Myocyte (in vitro differentiated cells): Measurements from ENCODE around the gene RFC3. TPM values are rescaled to one million over a fixed set of nuclear protein-coding genes. Genes with fewer than 3 reads are reported as not detected.

ENCODE experiments used
- DNase-seq: peaks from one replicate; pipeline ENCODE4 v3.0.0-alpha.2; 2012; ENCODE audit warnings: low read depth
- total RNA-seq: library from RNA; depleted of rRNA; stranded (reverse); fragments of >200 nt; gene quantifications from 2 replicates; pipeline ENCODE4 v1.2.3, GENCODE V29; 2014

RFC3 gene
- total RNA-seq, 1 donor from 2014 or later: 5.7 TPM

DNA sequence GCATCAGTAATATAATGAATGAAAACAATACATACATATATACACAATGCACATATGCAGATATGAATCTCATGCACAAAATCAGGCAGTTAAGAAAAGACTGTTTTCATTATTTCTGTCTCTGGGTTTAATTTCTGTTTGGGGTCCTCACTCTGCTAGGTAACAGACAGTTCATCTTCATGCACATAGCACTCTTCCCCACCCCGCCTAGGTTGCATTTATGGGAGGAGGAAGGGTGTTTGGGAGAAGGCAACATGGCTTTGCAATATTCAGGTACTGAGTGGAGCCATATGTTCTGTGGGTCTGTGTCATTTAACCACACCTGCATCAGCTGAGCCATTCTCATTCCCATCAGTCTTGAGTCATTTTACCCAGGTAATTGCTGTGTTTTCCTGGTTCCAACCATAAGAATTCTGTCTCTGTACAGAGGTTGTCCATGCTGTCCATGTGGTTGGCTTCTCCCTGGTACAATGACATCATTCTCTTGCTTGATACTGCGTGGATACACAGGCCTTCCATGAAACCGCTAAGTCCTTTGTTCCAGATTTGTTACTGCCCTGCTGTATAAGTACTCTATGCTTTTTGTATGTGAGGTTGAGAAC, 45.3 kb downstream of the RFC3 start:
- DNase-seq: no peak

- DNase-seq: no peak
Measured at GRCh38 chr13:33865945-33866344, 48.0 kb downstream of the RFC3 start.

DNA sequence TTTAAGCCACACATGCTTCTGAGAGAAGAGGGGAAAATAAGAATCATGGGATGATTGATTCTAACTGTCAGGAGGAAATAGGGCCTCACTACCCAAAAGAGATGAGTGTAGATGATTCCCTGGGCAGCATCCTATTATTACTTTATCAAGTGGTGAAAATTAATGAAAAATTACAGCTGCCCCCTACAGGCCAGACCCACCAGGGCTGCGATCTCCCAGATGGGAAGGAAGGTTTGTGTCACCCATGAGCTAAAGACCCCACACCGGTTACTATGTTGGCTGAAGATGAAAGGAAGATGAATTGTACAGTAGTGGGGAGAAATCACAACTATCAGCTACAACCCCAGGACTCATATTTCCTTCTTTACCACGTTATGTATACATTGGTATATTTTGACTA, 49.5 kb downstream of the RFC3 start:
- DNase-seq: no peak

GRCh38 chr13:33868343-33868994, 50.5 kb downstream of the RFC3 start:
- no peak for DNase-seq

GRCh38 chr13:33869005-33869404, 51.1 kb downstream of the RFC3 start:
- no peak for DNase-seq

GRCh38 chr13:33870046-33870668, 52.2 kb downstream of the RFC3 start:
- DNase-seq: no peak

DNA sequence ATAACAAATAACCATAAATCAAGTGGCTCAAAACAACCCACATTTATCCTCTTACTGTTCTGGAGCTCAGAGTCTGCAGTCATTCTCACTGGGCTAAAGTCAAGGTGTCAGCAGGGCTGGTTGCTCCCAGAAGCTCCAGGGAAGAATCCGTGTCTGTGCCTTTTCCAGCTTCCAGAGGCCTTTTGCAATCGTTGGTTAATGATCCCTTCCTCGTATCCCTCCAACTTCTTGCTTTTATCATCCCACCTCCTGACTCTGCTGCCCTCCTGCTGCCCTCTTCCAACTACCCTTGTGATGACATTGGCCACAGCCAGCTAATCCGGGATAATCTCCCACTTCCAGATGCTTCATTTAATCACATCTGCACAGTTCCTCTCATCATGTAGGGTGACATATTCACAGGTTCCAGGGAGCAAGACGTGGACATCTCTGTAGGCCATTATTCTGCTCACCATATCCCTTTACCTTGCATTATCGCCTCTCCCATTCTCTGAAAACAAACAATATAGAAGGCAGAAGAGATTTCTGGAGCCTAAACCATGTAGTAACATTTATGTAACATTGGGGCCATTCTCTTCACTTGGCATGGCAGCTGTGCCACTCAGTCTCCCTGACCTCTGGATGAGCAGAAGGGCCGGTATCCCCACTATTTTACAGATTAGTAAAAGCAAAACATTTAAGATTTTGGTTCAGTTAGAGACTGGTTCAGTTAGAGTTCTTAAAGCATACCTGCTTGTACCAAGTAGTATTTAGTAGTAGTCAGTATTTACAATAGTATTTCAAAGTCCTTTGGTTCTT, 53.5 kb downstream of the RFC3 start:
- no peak for DNase-seq

- DNase-seq: no peak
Measured at GRCh38 chr13:33872005-33872351, 54.0 kb downstream of the RFC3 start.

DNA sequence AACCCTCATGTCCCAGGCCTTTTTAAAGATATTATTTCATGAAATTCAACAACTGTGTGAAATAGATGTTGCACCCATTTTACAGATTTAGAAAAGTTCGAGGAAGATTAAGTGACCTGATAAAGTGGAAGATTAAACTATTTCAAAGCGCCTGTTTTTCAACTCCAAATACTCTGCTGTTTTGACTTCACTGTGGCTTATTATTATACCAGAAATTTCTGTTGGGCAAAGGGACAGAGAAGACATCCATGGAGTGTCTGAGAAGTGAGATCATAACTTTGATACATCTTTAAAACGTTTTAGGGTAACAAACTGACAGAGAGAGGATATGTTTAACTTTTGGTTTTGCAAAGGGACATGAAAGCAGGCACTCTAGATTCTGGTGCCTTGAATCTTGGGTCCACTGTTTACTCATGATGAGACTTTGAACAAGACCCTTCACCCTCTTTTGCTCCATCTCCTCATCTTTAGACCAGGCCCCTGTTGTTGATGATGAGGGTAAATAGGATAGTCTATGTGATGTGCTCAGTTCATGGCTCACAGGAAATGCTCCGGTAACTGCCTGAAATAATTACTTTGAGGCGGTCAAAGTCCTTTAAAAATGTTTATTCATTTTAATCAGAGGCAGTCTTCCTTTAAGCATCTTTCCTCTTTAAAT, 55.4 kb downstream of the RFC3 start:
- DNase-seq: no peak

DNA sequence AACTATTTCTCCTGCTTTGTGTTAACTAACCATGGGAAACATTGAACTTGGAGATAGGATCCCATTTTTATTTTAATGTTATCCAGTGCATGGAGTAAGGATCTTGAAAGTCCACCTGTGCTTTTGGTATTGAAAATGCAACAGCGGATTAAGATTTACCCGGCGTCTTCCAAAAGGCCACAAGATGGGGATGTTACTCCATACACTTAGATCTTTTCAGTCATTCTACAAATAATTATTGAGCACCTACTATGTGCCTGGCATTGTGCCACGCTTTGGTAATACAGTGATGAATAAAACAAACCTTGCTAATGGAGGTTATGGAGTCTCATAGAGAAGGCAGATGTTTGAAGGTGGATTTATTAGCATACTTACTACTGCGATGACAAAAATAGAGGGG, 56.9 kb downstream of the RFC3 start:
- no peak for DNase-seq

DNA sequence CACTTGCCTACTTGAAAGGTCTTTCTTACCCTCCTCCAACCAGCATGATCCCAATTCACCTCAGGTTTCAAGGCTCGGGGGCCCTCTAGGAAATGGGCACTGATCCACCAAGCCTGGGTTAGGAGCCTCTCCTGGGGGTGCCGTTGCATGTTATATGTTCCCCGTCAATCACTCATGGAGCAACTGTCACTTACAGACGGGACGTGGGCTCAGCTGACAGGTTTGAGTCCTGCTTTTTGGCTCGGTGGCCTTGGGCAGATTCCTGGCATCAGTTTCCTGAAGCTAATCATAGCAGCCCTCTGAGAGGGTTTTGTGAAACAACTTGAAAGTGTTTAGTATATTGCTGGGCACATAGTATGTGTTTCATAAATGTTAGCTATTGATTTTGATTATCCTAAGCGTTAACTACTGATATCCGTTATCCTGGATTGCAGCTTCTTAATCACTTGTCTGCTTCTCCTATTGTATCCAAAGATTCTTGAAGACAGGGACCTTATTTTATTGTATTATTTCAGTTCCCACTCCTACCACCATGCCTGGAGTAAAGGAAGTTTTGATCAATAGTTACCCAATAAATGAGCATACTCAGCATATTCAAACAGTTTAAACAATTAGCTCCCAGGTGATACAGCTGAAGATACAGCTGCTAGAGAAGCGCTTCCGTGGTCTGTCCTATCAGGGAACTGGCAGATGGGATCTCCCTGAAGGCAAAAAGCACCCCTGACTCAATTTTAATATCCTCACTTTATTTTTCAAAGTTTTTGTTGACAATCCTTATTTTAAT, 57.9 kb downstream of the RFC3 start:
- DNase-seq: peak; percentile 34

DNA sequence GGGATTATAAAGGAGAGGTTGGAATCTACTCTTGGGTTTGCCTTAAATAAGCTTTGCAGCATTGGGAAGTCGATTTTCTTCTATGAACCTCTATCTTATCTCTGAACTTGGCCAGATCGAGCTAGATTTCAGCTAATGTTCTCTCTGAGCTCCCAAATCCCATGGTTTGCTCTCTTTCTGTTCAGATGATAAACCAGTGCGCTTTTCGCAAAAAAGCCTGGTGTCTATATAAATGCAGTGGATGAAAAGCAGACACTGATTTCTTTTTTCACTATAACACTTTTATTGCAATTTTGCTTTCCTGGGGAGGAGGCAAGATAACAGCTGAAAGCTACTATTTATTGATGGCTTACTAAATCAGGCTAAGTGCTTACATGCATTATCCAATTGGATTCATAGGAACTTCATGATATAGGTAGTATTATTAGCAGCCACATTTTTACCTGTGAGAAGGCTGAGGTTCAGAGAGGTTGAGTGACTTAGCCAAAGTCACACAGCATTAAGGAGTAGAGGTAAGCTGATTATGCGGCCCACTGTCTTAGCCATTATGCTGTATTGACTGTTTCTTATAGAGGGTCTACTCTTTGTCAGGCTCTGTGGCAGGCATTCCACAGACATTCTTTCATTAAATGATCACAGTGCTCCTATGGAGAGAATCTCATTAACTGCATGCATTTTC, 58.9 kb downstream of the RFC3 start:
- no peak for DNase-seq

DNA sequence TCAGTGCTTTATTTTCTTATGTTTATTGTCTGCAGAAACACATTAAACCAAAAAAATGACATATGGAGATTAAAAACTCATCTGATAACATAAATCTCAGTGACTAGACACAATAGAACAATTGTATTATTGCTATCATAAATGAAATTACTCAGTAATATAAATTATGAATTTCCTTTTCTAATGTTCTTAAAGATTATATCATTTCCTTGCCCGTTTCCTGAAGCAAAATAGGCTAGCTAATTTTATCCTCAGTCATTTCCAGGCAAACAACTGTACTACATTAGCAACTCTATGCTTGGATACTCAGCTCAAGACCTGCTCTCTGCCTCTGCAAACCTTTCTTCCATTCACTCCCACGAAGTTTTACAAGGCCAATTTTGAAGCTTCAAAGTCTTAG, 61.2 kb downstream of the RFC3 start:
- no peak for DNase-seq

DNA sequence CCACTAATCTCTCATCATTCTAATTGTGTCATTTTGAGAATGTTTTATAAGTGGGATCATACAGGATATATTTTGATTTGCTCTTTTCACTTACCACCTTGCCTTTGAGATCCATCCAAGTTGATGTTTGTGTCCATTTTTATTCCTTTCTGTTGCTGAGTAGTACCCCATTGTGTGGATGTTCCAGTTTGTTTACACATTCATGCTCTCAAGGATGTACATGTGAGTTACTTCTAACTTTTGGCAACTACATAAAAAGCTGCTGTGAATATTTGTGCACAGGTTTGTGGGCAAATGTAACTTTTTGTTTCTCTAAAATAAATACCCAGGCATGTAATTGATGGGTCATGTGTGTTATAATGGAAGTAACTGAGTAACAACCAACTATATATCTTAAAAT, 64.9 kb downstream of the RFC3 start:
- DNase-seq: no peak

DNA sequence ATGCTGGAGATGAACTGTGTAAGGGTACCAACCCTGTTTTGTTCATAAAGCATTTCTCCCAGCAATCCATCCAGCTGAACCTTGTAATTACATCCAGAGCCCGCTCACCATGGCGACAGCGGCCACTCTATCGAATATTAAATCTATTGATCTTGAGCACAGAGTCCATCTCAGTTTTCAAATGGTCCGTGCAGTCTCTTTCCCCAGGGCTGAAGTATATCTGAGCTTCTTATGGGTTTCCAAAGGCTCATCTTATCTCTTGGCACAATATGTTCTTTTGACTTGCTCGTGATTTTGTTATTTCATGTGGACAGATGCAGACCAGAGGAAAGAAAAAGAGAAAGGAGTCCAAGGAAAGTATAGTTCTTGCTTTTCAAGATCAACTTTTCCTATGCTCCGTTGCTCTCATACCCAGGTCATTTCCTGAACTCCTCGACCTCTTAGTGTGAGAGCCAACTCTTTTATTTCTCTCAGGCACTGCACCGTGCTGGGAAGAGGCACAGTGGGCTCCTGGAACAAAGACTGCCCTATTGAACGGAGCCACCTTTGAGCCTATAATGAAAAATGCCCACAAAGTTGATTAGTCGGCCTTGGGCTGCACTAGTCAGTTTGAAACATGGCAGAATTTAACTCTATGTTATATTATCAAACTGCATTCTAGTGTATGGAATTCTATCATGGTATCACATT, 66.7 kb downstream of the RFC3 start:
- no peak for DNase-seq
